GM18870 (cell line): Measurements from ENCODE around the gene MLLT11.
"Not testable (repeated sequence)": the region's sequence is repeated elsewhere in the genome, so short reads cannot be mapped to it uniquely, and the experiment has no call there.

Experiments
- ATAC-seq: cut with Tn5 transposase; IDR thresholded peaks from one replicate; pipeline ENCODE4 v1.9.1; 2021; ENCODE audit warnings: moderate library complexity; ENCODE audit not compliant: unreplicated experiment

MLLT11 gene

DNA sequence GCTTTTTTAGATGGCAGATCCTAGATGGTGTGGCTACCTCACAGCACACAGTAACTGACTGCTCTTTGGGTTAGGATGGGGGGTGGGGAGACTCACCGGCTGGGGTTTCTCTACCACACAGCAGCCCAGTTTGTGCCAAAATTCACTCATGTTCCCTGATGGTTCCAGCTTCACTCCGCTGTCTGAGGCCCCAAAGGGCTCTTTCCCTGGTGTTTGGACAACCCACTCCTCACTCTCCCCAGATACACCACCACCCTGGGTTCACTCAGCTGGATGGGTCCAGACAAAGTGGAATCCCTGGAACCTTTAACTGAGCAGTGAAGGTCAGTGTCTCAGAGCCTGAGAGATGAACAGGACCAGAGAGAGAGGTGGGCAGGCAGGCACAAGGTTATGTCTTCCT, 4.6 kb upstream of the MLLT11 start:
- ATAC-seq, result no peak

DNA sequence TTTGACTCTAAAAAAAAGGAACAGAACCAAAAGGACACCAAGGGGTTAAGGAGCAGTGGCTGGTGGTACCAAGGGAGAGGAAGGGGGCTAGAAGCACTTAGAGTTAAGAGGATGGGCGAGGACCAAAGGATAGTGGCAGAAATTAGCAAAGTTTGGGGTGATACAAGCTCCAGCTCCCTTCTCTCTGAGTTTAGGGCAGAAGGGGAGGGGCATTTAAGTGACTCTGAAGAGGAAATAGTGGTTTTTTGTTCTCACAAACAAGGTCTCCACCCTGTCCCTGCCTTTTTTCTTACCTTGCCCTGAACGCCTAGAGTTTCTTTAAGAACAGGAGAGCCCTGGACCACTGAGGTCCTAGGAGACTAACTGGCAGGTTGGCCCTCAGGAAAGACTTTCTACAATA, 4.0 kb upstream of the MLLT11 start:
- no peak for ATAC-seq

DNA sequence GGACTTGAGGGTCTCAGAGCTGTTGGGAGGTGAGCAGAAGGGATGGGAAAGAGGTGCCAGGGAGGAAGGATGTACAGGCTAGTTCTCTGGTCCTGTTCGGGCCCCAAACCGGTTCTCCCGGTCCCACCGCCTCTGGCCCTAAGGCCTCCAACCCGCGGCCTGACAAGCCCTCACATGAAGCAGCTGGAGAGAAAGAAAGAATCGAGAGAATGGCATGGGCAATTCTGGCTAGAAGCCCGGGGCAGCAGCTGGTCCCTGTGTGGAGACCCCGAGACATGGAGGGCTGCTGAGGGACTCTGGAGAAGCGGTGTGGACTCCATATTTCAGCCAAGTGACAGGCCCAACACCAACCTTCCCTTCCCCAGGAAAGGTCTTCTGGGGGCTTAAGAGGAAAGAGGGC, 1.5 kb upstream of the MLLT11 start:
- no peak for ATAC-seq

DNA sequence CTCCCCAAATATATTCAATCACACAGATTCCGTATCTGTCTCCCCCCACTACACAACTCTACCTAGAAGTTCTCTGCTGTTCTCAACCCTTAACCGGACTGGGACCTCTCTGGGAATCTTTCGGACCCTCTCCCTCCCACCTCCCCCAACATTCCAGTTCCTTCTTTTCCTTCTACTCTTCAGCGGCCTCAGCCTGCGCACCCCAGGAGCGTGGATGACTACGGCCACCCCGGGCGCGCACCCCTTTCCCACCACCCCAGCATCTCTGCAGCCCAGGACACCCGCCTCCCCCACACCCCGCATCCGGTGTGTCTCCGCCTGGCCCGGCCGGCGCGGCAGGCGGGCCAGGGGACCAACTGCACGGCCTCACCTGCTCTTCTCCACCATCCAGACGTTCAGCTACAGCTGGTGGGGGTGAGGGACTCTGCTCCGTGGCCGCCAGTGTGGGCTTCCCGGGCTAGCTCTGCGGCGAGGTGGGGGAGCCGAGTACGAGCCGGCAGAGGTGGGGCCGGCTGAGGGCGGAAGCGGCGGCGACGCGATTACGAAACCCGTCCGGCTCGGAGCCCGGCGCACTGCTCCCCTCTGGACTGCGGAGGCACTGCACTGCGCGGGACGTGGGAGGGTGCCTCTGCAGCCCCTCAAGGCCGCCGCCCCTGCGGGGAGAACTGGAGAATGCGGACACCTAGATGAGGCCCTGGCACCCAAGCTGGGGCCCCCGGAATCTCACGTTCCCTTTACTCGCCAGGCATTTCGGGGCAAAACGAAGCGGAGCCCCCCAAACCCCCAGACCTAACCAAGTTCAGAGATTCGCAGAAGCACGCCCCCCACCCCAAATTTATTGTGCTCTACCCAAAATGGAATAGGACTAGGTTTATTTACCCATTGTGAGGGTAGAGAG, 839 bp upstream of the MLLT11 start, which contains the start of gene CDC42SE1:
CDC42SE1 (minus strand) TSS at position 514 of the 898 bp plus-strand sequence. CDS start 3,892 bp downstream, outside the sequence.
- ATAC-seq, result no peak

DNA sequence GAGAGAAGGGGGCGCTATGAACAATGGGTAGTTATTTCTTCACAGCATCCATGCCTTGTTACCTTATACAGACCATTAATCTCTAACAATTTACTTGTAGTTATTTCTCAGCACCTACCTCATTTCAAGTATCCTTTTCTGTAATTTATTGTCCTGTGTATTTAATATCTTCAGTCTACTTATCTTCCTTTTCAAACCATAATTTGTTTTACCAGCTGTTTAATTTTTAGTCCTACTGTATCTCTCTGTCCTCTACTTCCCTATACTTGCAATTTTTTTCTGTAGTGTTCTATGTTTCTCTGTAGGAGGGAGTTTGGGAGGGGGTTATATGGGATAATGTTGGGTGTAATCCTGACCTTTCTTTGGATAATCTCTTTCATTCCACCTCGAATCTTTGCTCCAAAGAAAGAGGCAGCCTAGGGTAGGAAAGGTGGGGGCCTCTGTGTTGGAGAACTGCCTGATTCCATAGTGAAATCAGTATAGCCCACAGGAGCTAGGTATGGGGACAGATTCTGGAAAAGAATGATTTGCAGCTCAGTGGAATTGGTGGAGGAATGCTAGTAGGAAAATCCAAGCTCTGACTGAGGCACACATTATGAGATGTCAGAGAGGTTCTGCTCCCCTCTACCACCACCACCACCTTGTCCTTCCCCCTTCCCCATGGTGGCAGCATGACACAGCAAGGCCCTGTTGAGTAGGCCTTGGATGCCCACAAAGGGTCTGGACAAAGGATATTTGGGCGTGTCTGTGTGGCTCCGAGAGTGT, 642 bp downstream of the MLLT11 start:
- no peak for ATAC-seq

DNA sequence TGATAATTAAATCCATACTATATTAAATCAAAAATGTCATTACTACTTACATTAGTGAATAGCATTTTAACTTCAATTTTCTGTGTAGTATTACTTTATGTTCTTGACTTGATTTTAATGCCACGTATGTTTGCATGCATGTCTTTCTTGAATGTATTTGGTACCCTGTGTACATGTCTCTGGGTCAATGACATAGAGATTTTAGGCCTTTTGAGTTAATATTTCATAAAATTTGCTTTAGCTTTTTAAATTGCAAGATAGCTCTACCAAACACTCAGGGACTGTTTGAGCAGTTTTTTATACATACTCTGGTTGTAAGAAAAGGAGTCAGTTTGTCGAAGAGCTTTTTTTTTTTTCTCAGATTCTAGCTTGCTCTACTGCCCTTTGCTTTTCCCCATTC, 1.5 kb downstream of the MLLT11 start:
- ATAC-seq, result no peak

DNA sequence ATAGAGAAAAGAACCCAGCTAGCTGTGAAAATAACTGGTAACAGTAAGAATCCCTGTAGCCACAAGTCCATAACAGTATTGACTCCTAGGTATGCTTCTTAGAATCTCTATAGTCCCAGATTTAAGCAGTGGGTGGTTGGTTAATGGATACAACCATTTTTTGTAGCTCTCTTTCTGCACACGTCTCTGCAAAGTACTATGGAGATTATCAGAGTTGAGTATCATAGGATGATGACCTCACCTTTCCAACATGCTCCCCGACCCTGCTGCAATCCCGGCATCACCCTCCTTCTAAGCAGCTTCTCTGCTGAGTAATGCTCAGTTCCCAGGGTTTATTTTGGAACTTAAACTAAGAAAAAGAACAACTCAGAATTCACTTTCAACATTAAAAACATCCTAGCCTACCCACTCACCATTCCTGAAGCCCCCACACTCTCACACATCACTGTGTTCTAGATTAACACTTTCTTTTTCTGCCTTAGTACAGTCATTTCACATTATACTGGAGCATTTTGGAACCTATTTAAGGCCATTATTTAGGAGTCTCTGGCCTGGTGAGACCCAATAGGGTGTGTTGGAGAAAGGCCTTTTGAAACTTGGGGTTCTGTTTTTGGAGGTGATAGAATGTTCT, 2.7 kb downstream of the MLLT11 start:
- no peak for ATAC-seq

DNA sequence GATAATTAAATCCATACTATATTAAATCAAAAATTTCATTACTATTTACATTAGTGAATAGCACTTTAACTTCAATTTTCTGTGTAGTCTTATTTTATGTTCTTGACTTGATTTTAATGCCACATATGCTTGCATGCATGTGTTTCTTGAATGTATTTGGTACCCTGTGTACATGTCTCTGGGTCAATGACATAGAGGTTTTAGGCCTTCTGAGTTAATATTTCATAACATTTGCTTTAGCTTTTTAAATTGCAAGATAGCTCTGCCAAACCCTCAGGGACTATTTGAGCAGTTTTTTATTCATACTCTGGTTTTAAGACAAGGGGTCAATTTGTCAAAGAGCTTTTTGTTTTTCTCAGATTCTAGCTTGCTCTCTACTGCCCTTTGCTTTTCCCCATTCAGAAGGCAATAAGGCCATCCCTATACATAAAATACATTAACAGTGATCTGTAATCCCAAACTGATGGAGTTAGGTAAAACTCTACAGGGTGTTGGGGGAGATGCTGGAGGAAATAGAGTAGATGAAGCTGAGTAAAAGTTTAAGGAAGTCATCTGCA, 5.0 kb downstream of the MLLT11 start:
- no peak for ATAC-seq

DNA sequence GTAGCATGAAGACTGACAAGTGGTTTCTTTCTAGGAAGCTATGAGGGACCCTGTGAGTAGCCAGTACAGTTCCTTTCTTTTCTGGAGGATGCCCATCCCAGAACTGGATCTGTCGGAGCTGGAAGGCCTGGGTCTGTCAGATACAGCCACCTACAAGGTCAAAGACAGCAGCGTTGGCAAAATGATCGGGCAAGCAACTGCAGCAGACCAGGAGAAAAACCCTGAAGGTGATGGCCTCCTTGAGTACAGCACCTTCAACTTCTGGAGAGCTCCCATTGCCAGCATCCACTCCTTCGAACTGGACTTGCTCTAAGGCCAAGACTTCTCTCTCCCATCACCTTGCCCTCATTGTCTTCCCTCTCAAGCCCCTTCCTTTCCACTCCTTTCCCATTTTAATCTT, 7.0 kb downstream of the MLLT11 start:
- no peak for ATAC-seq

DNA sequence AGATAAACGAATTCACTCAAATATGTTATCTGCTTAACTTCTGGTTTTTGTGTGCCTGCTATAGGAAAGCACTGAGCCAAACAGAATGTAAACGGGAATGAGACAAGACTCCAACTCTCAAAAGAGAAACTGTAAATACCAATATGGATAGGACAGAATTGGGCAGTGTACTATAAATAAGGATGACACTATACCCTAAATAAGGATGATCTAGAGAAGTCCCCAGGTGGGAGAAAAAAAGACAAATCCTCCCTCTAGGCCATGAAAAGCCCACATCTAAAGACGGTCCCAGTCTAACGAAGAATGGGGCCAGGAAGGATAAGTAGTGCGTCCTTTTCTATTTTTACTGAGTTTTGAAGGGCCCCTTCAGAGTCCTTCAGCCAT, 8.9 kb downstream of the MLLT11 start:
- ATAC-seq, result no peak

DNA sequence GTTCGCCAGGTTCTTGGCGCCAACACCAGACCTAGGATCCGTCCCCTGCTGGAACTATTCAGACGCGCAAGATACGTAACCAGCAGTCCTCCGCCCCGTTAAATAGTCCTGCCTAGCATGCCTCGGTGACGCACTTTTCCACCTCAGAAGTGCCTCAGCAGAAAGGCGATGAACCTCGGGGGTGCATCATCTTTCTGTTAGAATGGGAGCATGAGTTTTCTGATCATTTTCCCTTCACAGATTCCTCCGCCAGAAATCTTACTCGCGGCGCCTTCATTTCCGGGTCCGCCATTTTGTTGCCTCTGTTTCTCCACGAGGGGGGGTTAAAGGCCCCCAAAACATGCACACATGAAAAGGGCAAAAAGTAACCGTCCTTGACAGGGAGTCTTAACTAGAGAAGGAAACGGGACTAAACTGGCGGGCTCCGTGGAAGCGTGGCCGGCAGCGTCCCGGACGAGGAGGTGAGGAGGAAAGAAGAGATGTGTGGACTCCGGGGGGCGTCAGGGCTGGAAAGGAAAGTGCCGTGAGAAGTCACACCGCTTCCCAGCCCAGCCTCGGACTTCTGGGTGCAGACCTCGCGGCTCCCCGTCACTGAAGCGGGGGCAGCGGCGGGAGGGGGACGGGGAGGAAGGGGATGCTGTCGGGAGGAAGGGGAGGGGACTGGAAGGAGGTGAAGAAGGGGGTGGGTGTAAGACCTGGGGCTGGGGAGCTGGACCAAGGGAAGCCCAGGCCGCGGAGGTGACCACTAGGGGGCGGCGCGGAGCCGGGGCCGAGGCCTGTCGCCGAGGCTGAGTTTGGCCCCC, 10.5 kb downstream of the MLLT11 start, which contains the start of gene GABPB2:
GABPB2 (plus strand) TSS at position 288 of the 803 bp plus-strand sequence. CDS start 17,429 bp downstream, outside the sequence.
- no peak for ATAC-seq

DNA sequence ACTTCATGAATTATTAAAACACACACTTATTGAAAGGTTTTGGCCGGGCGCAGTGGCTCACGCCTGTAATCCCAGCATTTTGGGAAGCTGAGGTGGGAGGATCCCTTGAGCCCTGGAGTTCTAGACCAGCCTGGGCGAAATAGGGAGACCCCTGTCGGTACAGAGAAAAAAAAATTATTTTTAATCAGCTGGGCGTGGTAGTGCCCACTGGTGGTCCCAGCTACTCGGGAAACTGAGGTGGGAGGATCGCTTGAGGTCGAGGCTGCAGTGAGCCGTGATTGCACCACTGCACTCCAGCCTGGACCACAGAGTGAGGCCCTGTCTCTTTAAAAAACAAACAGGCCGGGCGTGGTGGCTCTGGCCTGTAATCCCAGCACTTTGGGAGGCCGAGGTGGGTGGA, 12.0 kb downstream of the MLLT11 start:
- no peak for ATAC-seq

DNA sequence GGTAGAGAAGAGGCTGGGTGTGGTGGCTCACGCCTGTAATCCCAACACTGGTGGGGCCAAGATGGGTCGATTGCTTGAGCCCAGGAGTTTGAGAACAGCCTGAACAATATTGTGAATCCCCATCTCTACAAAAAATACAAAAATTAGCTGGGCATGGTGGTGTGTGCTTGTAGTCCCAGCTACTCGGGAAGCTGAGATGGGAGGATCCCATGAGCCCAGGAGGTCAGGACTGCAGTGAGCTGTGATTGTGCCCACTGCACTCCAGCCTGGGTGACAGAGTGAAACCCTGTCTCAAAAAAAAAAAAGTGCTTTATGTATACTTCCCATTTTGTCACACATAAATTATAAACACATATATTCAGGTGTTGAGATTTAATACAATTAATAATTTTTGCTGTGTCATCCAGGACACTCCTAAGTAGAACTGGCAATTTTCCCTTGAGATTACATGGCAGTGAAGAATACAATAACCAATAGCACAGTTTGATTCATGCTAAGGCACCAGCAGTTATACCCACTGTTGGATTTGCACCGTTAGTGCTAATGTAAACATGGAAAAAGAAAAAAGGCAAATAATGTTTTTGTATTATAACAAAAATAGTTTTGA, 25.9 kb downstream of the MLLT11 start:
- ATAC-seq, result no peak

DNA sequence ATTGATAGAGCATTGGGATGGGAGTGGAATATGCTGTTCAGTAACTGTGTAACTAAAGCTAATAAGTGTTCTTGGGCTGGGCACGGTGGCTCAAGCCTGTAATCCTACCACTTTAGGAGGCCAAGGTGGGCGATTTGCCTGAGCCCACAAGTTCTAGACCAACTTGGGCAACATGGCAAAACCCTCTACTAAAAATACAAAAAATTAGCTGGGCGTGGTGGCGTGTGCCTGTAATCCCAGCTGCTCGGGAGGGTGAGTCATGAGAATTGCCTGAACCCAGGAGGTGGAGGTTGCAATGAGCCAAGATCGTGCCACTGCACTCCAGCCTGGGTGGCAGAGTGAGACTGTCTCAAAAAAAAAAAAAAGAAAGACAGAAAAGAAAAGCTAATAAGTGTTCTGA, 37.2 kb downstream of the MLLT11 start:
- ATAC-seq, result not testable (repeated sequence)

DNA sequence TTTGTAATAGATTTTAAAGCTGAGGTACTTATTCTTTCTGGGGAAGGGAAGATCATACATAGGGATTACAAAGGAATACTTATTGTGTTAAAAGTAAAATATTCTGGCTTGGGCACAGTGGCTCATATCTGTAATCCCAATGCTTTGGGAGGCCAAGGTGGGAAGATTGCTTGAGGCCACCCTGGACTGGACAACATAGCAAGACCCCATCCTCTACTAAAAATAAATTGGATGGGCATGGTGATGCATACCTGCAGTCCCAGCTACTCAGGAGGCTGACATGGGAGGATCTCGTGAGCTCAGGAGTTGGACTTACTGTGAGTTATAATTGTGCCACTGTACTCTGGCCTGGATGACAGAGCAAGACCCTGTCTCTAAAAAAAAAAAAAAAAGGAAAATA, 37.9 kb downstream of the MLLT11 start:
- ATAC-seq, result no peak

DNA sequence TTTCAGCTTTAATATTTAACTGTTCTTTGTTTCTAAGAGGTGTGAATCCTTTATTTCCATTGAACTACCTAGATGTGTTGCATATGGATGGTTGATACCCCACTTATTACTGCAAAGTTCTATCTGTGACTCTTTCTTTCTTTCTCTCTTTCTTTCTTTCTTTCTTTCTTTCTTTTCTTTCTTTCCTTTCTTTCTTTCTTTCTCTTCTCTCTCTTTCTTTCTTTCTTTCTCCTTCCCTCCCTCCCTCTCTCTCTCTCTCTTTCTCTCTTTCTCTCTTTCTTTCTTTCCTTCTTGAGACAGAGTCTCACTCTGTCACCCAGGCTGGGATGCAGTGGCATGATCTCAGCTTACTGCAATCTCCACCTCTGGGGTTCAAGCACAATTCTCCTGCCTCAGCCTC, 44.4 kb downstream of the MLLT11 start:
- no peak for ATAC-seq

DNA sequence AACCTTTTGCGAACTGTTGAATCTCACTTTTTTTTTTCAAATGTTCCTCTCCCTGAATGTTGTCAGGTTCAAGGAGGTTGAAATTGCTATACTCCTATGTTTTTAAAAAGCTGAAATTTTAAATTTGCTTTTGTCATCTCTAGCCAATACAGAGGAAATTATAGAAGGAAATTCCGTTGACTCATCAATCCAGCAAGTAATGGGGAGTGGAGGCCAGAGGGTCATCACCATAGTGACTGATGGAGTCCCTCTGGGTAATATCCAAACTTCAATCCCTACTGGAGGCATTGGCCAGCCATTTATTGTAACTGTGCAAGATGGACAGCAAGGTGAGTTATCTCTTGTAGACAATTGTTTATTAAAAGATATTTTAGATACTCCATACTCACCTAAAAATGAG, 46.7 kb downstream of the MLLT11 start:
- no peak for ATAC-seq

DNA sequence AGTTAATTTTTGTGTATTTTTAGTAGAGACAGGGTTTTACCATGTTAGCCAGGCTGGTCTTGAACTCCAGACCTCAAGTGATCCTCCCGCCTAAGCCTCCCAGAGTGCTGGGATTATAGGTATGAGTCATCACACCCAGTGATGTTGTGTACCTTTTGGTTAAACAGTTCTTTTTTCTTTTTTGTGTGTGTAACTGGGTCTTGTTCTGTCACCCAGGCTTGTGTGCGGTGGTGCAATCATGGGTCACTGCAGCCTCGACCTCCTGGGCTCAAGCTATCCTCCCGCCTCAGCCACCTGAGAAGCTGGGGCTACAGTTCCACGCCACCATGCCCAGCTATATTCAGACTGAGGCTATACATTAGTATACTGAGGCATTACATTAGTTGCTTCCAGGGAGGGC, 48.1 kb downstream of the MLLT11 start:
- ATAC-seq, result no peak

DNA sequence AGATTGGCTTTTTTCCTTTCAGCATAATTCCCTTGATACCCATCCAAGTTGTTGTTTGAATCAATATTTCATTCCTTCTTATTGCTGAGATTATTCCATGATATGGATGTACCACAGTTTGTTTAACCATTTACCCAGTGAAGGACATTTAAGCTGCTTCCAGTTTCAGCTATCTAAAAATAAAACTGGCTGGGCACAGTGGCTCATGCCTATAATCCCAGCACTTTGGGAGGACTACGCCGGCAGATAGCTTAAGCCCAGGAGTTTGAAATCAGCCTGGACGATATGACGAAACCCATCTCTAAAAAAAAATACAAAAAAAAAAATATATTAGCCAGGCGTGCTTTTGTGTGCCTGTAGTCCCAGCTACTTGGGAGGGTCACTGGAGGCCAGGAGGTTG, 53.7 kb downstream of the MLLT11 start:
- no peak for ATAC-seq
